IMR-90 (cell line): ENCODE measurements around the gene EML6. TPM values are rescaled to one million over a fixed set of nuclear protein-coding genes. Genes with fewer than 3 reads are reported as not detected.

ENCODE experiments used
- ATAC-seq: fragments of 200-7000 bp; cut with Tn5 transposase; 2 replicates; pipeline ENCODE4 v1.9.1; 2020; ENCODE audit warnings: low read depth, mild to moderate bottlenecking, moderate library complexity
- BruUV-seq: library from RNA; stranded (reverse); fragments of 400-500 nt; replicated peaks from 2 replicates; lab custom pipeline; 2021; lab: Mats Ljungman, UMichigan
- CTCF ChIA-PET: fragments of 300-600 bp; formaldehyde crosslinking; extraction: SDS; loops from one replicate; lab custom pipeline; 2021; ENCODE audit warnings: antibody characterized with exemption; lab: Yijun Ruan, JAX
- POLR2A ChIA-PET: fragments of 300-600 bp; sonication (Branson Sonifier 250); formaldehyde crosslinking; loops from one replicate; lab custom pipeline; 2022; ENCODE audit warnings: antibody characterized with exemption; ENCODE audit not compliant: unreplicated experiment; lab: Charles Lee
- DNase-seq: peaks from one replicate; pipeline ENCODE4 v3.0.0; 2013
- H2AFZ ChIP-seq: replicated peaks from 2 replicates; pipeline ENCODE3; 2013; ENCODE audit warnings: low read length, mild to moderate bottlenecking; ENCODE audit not compliant: poor library complexity
- H2AK5ac ChIP-seq: 2 replicates; pipeline ENCODE4 v1.6.1; 2013; ENCODE audit warnings: low read depth, low read length, inconsistent platforms
- H2AK9ac ChIP-seq: replicated peaks from 2 replicates; pipeline ENCODE3; 2013; ENCODE audit warnings: mild to moderate bottlenecking, low read depth, low read length, moderate library complexity; ENCODE audit not compliant: poor library complexity
- H2BK120ac ChIP-seq: 2 replicates; pipeline ENCODE4 v1.6.1; 2013; ENCODE audit warnings: low read depth, low read length, inconsistent platforms
- H2BK15ac ChIP-seq: 3 replicates; pipeline ENCODE4 v1.6.1; 2013; ENCODE audit warnings: low read depth, low read length, inconsistent platforms
- H2BK20ac ChIP-seq: 2 replicates; pipeline ENCODE4 v1.6.1; 2013; ENCODE audit warnings: low read depth, mild to moderate bottlenecking, inconsistent platforms, low read length, moderate library complexity
- H2BK5ac ChIP-seq: 2 replicates; pipeline ENCODE4 v1.6.1; 2013; ENCODE audit warnings: mild to moderate bottlenecking, low read depth, low read length, inconsistent platforms; ENCODE audit not compliant: poor library complexity, severe bottlenecking
- H3K14ac ChIP-seq: replicated peaks from 2 replicates; pipeline ENCODE4 v1.6.1; 2013; ENCODE audit warnings: low read depth, low read length, inconsistent platforms
- H3K18ac ChIP-seq: 2 replicates; pipeline ENCODE4 v1.6.1; 2013; ENCODE audit warnings: low read depth, low read length, control low read depth
- H3K23ac ChIP-seq: 2 replicates; pipeline ENCODE4 v1.6.1; 2013; ENCODE audit warnings: low read depth, low read length, inconsistent platforms
- H3K27ac ChIP-seq: 2 replicates; pipeline ENCODE4 v1.5.1; 2013; ENCODE audit warnings: mild to moderate bottlenecking, control low read depth, low read length; ENCODE audit not compliant: insufficient read depth
- H3K27me3 ChIP-seq: 2 replicates; pipeline ENCODE4 v1.6.1; 2013; ENCODE audit warnings: low read length; ENCODE audit not compliant: control insufficient read depth, insufficient read depth
- H3K36me3 ChIP-seq: 2 replicates; pipeline ENCODE4 v1.6.1; 2013; ENCODE audit warnings: low read length, mixed read lengths; ENCODE audit not compliant: control insufficient read depth, insufficient read depth
- H3K4ac ChIP-seq: 2 replicates; pipeline ENCODE4 v1.6.1; 2013; ENCODE audit warnings: low read depth, low read length, inconsistent platforms
- H3K4me1 ChIP-seq: 2 replicates; pipeline ENCODE4 v1.6.1; 2013; ENCODE audit warnings: low read length, mixed read lengths; ENCODE audit not compliant: control insufficient read depth, insufficient read depth
- H3K4me2 ChIP-seq: 2 replicates; pipeline ENCODE4 v1.6.1; 2013; ENCODE audit warnings: low read depth, mild to moderate bottlenecking, control low read depth, low read length, moderate library complexity
- H3K4me3 ChIP-seq: 2 replicates; pipeline ENCODE4 v1.5.1; 2013; ENCODE audit warnings: low read depth, mild to moderate bottlenecking, control low read depth, low read length, moderate library complexity; ENCODE audit not compliant: insufficient read depth
- H3K56ac ChIP-seq: 2 replicates; pipeline ENCODE4 v1.6.1; 2013; ENCODE audit warnings: low read length, inconsistent platforms; ENCODE audit not compliant: insufficient read depth; ENCODE audit errors: extremely low read depth
- H3K79me1 ChIP-seq, 2 experiments: 2 replicates each; pipeline ENCODE4 v1.6.1; 2013; ENCODE audit warnings: low read length in 2 of 2, inconsistent platforms in 1 of 2, low read depth in 1 of 2
- H3K9ac ChIP-seq: 2 replicates; pipeline ENCODE4 v1.6.1; 2013; ENCODE audit warnings: low read depth, low read length, control low read depth
- H3K9me1 ChIP-seq: 2 replicates; pipeline ENCODE4 v1.6.1; 2013; ENCODE audit warnings: low read length, inconsistent platforms; ENCODE audit not compliant: insufficient read depth
- H3K9me3 ChIP-seq: 2 replicates; pipeline ENCODE4 v1.6.1; 2013; ENCODE audit warnings: low read length; ENCODE audit not compliant: control insufficient read depth, insufficient read depth
- H4K20me1 ChIP-seq: 2 replicates; pipeline ENCODE4 v1.6.1; 2013; ENCODE audit warnings: low read length, inconsistent platforms; ENCODE audit not compliant: insufficient read depth
- H4K5ac ChIP-seq: 2 replicates; pipeline ENCODE4 v1.6.1; 2013; ENCODE audit warnings: mild to moderate bottlenecking, low read depth, low read length, control low read depth
- H4K8ac ChIP-seq, 2 experiments: 2 replicates each; pipeline ENCODE4 v1.6.1; 2013; ENCODE audit warnings: low read depth in 2 of 2, low read length in 2 of 2, control low read depth in 1 of 2, inconsistent platforms in 1 of 2
- H4K91ac ChIP-seq: 2 replicates; pipeline ENCODE4 v1.6.1; 2013; ENCODE audit warnings: low read depth, low read length, inconsistent platforms; ENCODE audit not compliant: insufficient read depth
- CEBPB ChIP-seq: IDR thresholded peaks from 2 replicates; pipeline ENCODE4 v1.6.1; 2012; ENCODE audit warnings: low read depth, low read length, improper control_type of control experiment
- ELK1 ChIP-seq: fragments of 150-350 bp; IDR thresholded peaks from 2 replicates; pipeline ENCODE4 v1.6.1; 2016; ENCODE audit warnings: low read depth, mild to moderate bottlenecking, low read length, moderate library complexity, borderline replicate concordance
- FOS ChIP-seq: fragments of 150-350 bp; IDR thresholded peaks from 2 replicates; pipeline ENCODE4 v1.6.1; 2016; ENCODE audit warnings: low read depth, low read length
- MAFK ChIP-seq: IDR thresholded peaks from 2 replicates; pipeline ENCODE4 v1.6.1; 2012; ENCODE audit warnings: low read depth, low read length, improper control_type of control experiment
- MXI1 ChIP-seq: IDR thresholded peaks from 2 replicates; pipeline ENCODE4 v1.6.1; 2012; ENCODE audit warnings: low read depth, mild to moderate bottlenecking, low read length, moderate library complexity, borderline replicate concordance
- NFE2L2 ChIP-seq: fragments of 150-350 bp; IDR thresholded peaks from 2 replicates; pipeline ENCODE4 v1.6.1; 2016; ENCODE audit warnings: low read depth, mild to moderate bottlenecking, low read length
- WGBS, 2 experiments: methylation state at CpG; one replicate each; pipeline versions ENCODE4 v1.1.5 to v1.1.7; 2013; ENCODE audit warnings: missing lambda C conversion rate in 2 of 2; ENCODE audit not compliant: insufficient read length in 1 of 2; ENCODE audit errors: extremely low coverage in 2 of 2; 5-methylcytosine and 5-hydroxymethylcytosine counted together
- dilution Hi-C: fragments of 300-500 bp; cut with HindIII; formaldehyde crosslinking; loops from one replicate; pipeline ENCODE4 v1.14.3; 2018; ENCODE audit warnings: low sequenced_read_pairs; ENCODE audit not compliant: unreplicated experiment
- in situ Hi-C: fragments of 300-500 bp; cut with MboI; formaldehyde crosslinking; loops from 3 replicates; pipeline ENCODE4 v1.14.3; 2019; ENCODE audit warnings: low sequenced_read_pairs, inconsistent platforms, mixed read lengths
- intact Hi-C: fragments of 100-400 bp; cut with micrococcal nuclease; formaldehyde crosslinking; loops from 2 replicates; pipeline ENCODE4 v1.10.0; 2022
- polyA plus RNA-seq, 3 experiments: library from polyadenylated mRNA; depleted of rRNA; stranded (reverse); fragments of >200 nt; gene quantifications; 2 replicates each; pipeline ENCODE4 v1.2.3, GENCODE V29; 2012; ENCODE audit warnings: low replicate concordance in 1 of 3
- total RNA-seq: library from RNA; depleted of rRNA; stranded (reverse); fragments of >200 nt; gene quantifications from 2 replicates; pipeline ENCODE4 v1.2.3, GENCODE V29; 2012

EML6 gene
- total and polyA plus RNA-seq, 2 of the 4 experiments (the other 2 are of a cell fraction) = 0.18 to 0.19 TPM

GRCh38 chr2:54952425-54952824 is 229.0 kb downstream of the EML6 start:
- Histone ChIP-seq H3K9me1 (peaks cover 33% of the 10 kb centered on the region), H3K23ac (no peak overlapping the region), H3K36me3 (no peaks in the 10 kb centered on the region), H2BK15ac (peak overlapping the region; percentile 60; the same call in 1 of the 3 replicates), H3K4me3 (no peak overlapping the region), H4K5ac (no peak overlapping the region), H2AK9ac (no peak overlapping the region), H3K4me2 (no peak overlapping the region), H3K27ac (no peak overlapping the region), H2BK20ac (peak overlapping the region; percentile 83; the same call in 1 of the 2 replicates), H3K79me1 (peaks cover 0 to 25% of the 10 kb centered on the region in 2 experiments; a peak in 3 of 4 replicates), H3K4me1 (peaks cover 19% of the 10 kb centered on the region), H2AK5ac (peak overlapping the region; percentile 62), H3K14ac (no peak overlapping the region), H4K91ac (peak overlapping the region; percentile 81), H3K56ac (no peak overlapping the region), H2BK5ac (no peak overlapping the region), H4K20me1 (no peaks in the 10 kb centered on the region), H2AFZ (no peak overlapping the region), H2BK120ac (peak overlapping the region; percentile 65), H3K18ac (no peak overlapping the region; the same call in 1 of the 2 replicates), H3K9ac (no peak overlapping the region), H3K27me3 (no peaks in the 10 kb centered on the region), H3K9me3 (no peaks in the 10 kb centered on the region), H3K4ac (peak overlapping the region; percentile 28), H4K8ac (peak overlapping the region in 1 of 2 experiments; percentile 18; a peak in 1 of 4 replicates)
- dilution Hi-C loops (no loop called here), in situ Hi-C loops (no loop called here), intact Hi-C loops (no loop called here)
- POLR2A ChIA-PET = no interaction called here
- TF ChIP-seq MAFK (no peak), NFE2L2 (no peak), ELK1 (no peak), CEBPB (no peak), MXI1 (no peak), FOS (no peak)
- no TSS peak for BruUV-seq
- ATAC-seq (no peak), DNase-seq (no peak)
- CTCF ChIA-PET = no interaction called here
- no CpG with 5 or more reads among the region's 5 CpGs for WGBS, 2 experiments
